Vagina (tissue), 2 donors: ENCODE measurements around the gene TMEM236.
A peak's percentile ranks its signal among the peaks of the same experiment; 100 is the strongest.

Source experiments
- CTCF ChIP-seq, 3 experiments: fragments of 450-650 bp in 2 of 3; fragments of 200-600 bp in 1 of 3; sonication (generic) in 1 of 3; IDR thresholded peaks; one replicate each; pipeline ENCODE4 v1.5.1; 2017 to 2019; ENCODE audit warnings: antibody characterized with exemption in 3 of 3, mild to moderate bottlenecking in 2 of 3, moderate library complexity in 2 of 3
- POLR2A ChIP-seq, 2 donors: fragments of 450-650 bp; IDR thresholded peaks; one replicate each; pipeline ENCODE4 v1.6.1; 2017; ENCODE audit warnings: antibody characterized with exemption in 2 of 2, mild to moderate bottlenecking in 2 of 2, moderate library complexity in 2 of 2
- POLR2AphosphoS5 ChIP-seq, 2 donors: sonication (generic); formaldehyde crosslinking; IDR thresholded peaks; one replicate each; pipeline ENCODE4 v1.9.0; 2017; ENCODE audit warnings: antibody characterized with exemption in 2 of 2, mild to moderate bottlenecking in 2 of 2, low read depth in 1 of 2; ENCODE audit not compliant: insufficient read depth in 1 of 2

- TF ChIP-seq POLR2AphosphoS5 (IDR thresholded peaks at IDR 0.05; ENCODE audit: insufficient read depth in 1 of 2, low read depth in 1 of 2) (peak in 1 of 2 donors; percentile 47), CTCF (IDR thresholded peaks at IDR 0.05) (no peak), POLR2A (IDR thresholded peaks at IDR 0.05) (no peak)
Observed at GRCh38 chr10:17782921-17783665, 31.1 kb downstream of the TMEM236 start.
